CD4-positive, alpha-beta T cell (primary cell): ENCODE measurements around the gene ABCA2. TPM values are rescaled to one million over a fixed set of nuclear protein-coding genes. Genes with fewer than 3 reads are reported as not detected.

Experiments
- ATAC-seq: fragments of 200-7000 bp; cut with Tn5 transposase; one replicate; pipeline ENCODE4 v1.10.0; 2022; ENCODE audit warnings: mild to moderate bottlenecking; ENCODE audit not compliant: poor library complexity
- CTCF ChIA-PET: fragments of 350-600 bp; sonication (Branson Sonifier 250); formaldehyde crosslinking; loops from one replicate; lab custom pipeline; 2021; ENCODE audit warnings: antibody characterized with exemption, inconsistent platforms; lab: Charles Lee
- POLR2A ChIA-PET: fragments of 350-600 bp; sonication (Branson Sonifier 250); formaldehyde crosslinking; loops from one replicate; lab custom pipeline; 2021; ENCODE audit warnings: antibody characterized with exemption, inconsistent platforms; lab: Charles Lee
- DNase-seq, 14 experiments: peaks; one replicate each; pipeline ENCODE4 v3.0.0-alpha.2; 2013 to 2020; ENCODE audit warnings: mixed read lengths in 2 of 14
- H3K27ac ChIP-seq, 2 donors: one replicate each; pipeline versions ENCODE4 v1.5.1 to v1.7.0; 2013; ENCODE audit warnings: low read length in 2 of 2, low read depth in 1 of 2, mild to moderate bottlenecking in 1 of 2
- H3K27me3 ChIP-seq, 2 experiments: 1 replicate in 1 of 2; 2 replicates in 1 of 2; pipeline versions ENCODE4 v1.6.1 to v1.7.0; 2013; ENCODE audit warnings: low read length in 2 of 2, control low read depth in 1 of 2, mild to moderate bottlenecking in 1 of 2, moderate library complexity in 1 of 2; ENCODE audit not compliant: insufficient read depth in 2 of 2, control insufficient read depth in 1 of 2
- H3K36me3 ChIP-seq: one replicate; pipeline ENCODE4 v1.6.1; 2013; ENCODE audit warnings: low read length, control low read depth; ENCODE audit not compliant: insufficient read depth
- H3K4me1 ChIP-seq: one replicate; pipeline ENCODE4 v1.6.1; 2013; ENCODE audit warnings: low read length, control low read depth; ENCODE audit not compliant: insufficient read depth
- H3K4me3 ChIP-seq: one replicate; pipeline ENCODE4 v1.5.1; 2013; ENCODE audit warnings: mild to moderate bottlenecking, low read length, moderate library complexity
- H3K9me3 ChIP-seq, 2 experiments: 1 replicate in 1 of 2; 2 replicates in 1 of 2; pipeline versions ENCODE4 v1.6.1 to v1.7.0; 2013; ENCODE audit warnings: low read length in 2 of 2, mild to moderate bottlenecking in 2 of 2, control low read depth in 1 of 2, moderate library complexity in 1 of 2; ENCODE audit not compliant: control insufficient read depth in 1 of 2, insufficient read depth in 1 of 2
- H3K27ac Mint-ChIP-seq: one replicate; pipeline ENCODE4 v1.8.0; 2020; ENCODE audit warnings: mixed read lengths
- H3K27me3 Mint-ChIP-seq: one replicate; pipeline ENCODE4 v1.8.0; 2021; ENCODE audit warnings: mixed read lengths
- H3K36me3 Mint-ChIP-seq: one replicate; pipeline ENCODE4 v1.8.0; 2021; ENCODE audit warnings: low read depth, mixed read lengths
- H3K4me1 Mint-ChIP-seq: one replicate; pipeline ENCODE4 v1.8.0; 2021; ENCODE audit warnings: low read depth, mixed read lengths
- H3K4me3 Mint-ChIP-seq: one replicate; pipeline ENCODE4 v1.8.0; 2020; ENCODE audit warnings: mild to moderate bottlenecking, mixed read lengths
- H3K9me3 Mint-ChIP-seq: one replicate; pipeline ENCODE4 v1.8.0; 2020; ENCODE audit warnings: mixed read lengths
- intact Hi-C, 2 experiments: fragments of 100-400 bp; cut with DNase I in 1 of 2; cut with micrococcal nuclease in 1 of 2; formaldehyde crosslinking; loops; one replicate each; pipeline versions ENCODE4 v1.15.1 to v1.9.0; 2023 to 2025; cut with DNase I, micrococcal nuclease
- total RNA-seq, 174 experiments: library from RNA in 2 of 174; stranded (reverse) in 2 of 174; gene quantifications; one replicate each; pipeline ENCODE4 v1.2.3 and lab custom pipeline; 2021 to 2026
- TF ChIP-seq, protein P1 (sequence below): fragments of 200-600 bp; IDR thresholded peaks from one replicate; pipeline ENCODE4 v1.8.0; 2022; ENCODE audit warnings: antibody characterized with exemption, mild to moderate bottlenecking

ABCA2 gene
- total RNA-seq, 2 experiments from 2014 or later, result 80.1 to 86.8 TPM

GRCh38 chr9:137030006-137030405 lies 2.0 kb upstream of the ABCA2 start:
- H3K4me1 ChIP-seq, result peaks cover 86% of the 10 kb centered on the region
- no peak for ATAC-seq
- no peaks in the 10 kb centered on the region for H3K27me3 Mint-ChIP-seq
- CTCF ChIA-PET, result interaction anchor here (0.5 to 3.0 kb wide), 20 partner anchors 9 to 272 kb away, joined by 3 to 23 read pairs (median 5); partner anchors contain the start of genes AJM1, CLIC3, FBXW5 and LCN8
- H3K9me3 Mint-ChIP-seq, result no peaks in the 10 kb centered on the region
- peak overlapping the region in 1 of 2 donors; percentile 41 for H3K27ac ChIP-seq
- no peaks in the 10 kb centered on the region for H3K27me3 ChIP-seq
- no peaks in the 10 kb centered on the region for H3K36me3 Mint-ChIP-seq
- H3K36me3 ChIP-seq, result no peaks in the 10 kb centered on the region
- POLR2A ChIA-PET, result interaction anchor here (0.6 to 2.4 kb wide), 5 partner anchors 38 to 302 kb away, joined by 3 to 11 read pairs (median 6); partner anchors contain the start of genes MAN1B1, PAXX and TRAF2
- DNase-seq, result no peak
- H3K9me3 ChIP-seq, result no peaks in the 10 kb centered on the region
- TF ChIP-seq, protein P1, sequence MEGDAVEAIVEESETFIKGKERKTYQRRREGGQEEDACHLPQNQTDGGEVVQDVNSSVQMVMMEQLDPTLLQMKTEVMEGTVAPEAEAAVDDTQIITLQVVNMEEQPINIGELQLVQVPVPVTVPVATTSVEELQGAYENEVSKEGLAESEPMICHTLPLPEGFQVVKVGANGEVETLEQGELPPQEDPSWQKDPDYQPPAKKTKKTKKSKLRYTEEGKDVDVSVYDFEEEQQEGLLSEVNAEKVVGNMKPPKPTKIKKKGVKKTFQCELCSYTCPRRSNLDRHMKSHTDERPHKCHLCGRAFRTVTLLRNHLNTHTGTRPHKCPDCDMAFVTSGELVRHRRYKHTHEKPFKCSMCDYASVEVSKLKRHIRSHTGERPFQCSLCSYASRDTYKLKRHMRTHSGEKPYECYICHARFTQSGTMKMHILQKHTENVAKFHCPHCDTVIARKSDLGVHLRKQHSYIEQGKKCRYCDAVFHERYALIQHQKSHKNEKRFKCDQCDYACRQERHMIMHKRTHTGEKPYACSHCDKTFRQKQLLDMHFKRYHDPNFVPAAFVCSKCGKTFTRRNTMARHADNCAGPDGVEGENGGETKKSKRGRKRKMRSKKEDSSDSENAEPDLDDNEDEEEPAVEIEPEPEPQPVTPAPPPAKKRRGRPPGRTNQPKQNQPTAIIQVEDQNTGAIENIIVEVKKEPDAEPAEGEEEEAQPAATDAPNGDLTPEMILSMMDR, result no peak
- no peak overlapping the region for H3K27ac Mint-ChIP-seq
- peak overlapping the region; percentile 68 for H3K4me3 ChIP-seq
- intact Hi-C loops, result no loop called here
- H3K4me1 Mint-ChIP-seq, result peaks cover 51% of the 10 kb centered on the region
- peak overlapping the region; percentile 90 for H3K4me3 Mint-ChIP-seq

DNA sequence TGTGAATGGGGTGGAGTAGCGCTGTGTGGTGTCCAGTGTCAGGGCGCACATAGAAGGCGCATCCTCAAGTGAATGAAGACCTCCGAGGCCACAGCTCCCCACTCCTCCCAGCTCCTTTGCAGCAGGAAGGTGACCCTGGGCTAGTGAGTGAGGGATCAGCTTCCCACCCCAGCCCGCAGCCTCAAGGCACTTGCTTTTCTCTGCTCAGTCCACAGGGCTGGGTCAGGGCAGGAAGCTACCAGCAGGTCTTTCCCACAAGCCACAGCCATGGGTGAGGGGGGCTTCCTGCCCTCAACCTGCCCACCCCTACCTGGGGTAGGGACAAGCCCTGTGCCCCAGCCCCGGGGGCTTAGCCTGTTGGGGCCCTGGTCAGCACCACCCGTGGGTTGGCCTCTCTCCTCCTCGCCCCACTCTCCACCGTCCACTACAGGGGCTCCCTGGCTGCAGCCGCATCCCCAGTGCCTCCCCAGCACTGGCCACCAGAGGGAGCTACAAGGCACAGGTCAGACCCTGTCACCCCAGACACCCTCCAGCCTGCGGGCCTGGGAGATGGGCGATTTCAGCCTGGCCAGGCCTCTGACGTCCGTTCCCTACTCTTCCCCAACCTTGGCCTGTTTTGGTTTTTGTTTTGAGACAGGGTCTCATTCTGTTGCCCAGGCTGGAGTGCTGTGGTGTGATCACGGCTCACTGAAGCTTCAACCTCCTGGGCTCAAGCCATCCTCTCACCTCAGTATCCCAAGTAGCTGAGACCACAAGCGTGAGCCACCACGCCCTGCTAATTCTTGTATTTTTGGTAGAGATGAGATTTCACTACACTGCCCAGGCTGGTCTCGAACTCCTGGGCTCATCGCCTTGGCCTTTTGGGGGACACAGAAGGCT lies 1.3 kb upstream of the ABCA2 start:
- H3K27me3 ChIP-seq, result no peaks in the 10 kb centered on the region
- H3K27ac ChIP-seq, result peak overlapping the region in 1 of 2 donors; percentile 7
- DNase-seq, result peak; percentile 49 to 82 (median 64)
- intact Hi-C loops, result loop anchor here in 1 of 2 experiments (2.0 to 5.0 kb wide), 3 partner anchors 36 to 142 kb away; partner anchors contain the start of gene TRAF2
- no peaks in the 10 kb centered on the region for H3K9me3 ChIP-seq
- Mint-ChIP-seq H3K9me3 (no peaks in the 10 kb centered on the region), H3K4me1 (peaks cover 44% of the 10 kb centered on the region), H3K27me3 (no peaks in the 10 kb centered on the region), H3K4me3 (peak overlapping the region; percentile 90), H3K36me3 (no peaks in the 10 kb centered on the region), H3K27ac (peak overlapping the region; percentile 55)
- H3K4me3 ChIP-seq, result peak overlapping the region; percentile 68
- ChIA-PET CTCF (interaction anchor here (0.5 to 3.0 kb wide), 27 partner anchors 10 to 271 kb away, joined by 3 to 23 read pairs (median 4); partner anchors contain the start of genes AJM1, CLIC3, FBXW5 and LCN8), POLR2A (interaction anchor here (0.6 to 2.4 kb wide), 8 partner anchors 33 to 301 kb away, joined by 3 to 11 read pairs (median 4); partner anchors contain the start of genes CLIC3, FBXW5, MAN1B1 and PAXX)
- H3K36me3 ChIP-seq, result no peaks in the 10 kb centered on the region
- peak; percentile 27 for ATAC-seq
- H3K4me1 ChIP-seq, result peaks cover 82% of the 10 kb centered on the region
- TF ChIP-seq, protein P1, result peak; percentile 67

GRCh38 chr9:137028263-137029057 lies 423 bp upstream of the ABCA2 start:
- no peaks in the 10 kb centered on the region for H3K9me3 ChIP-seq
- no peaks in the 10 kb centered on the region for H3K9me3 Mint-ChIP-seq
- no peak overlapping the region for H3K27ac ChIP-seq
- intact Hi-C loops, result loop anchor here in 1 of 2 experiments (1.0 to 5.0 kb wide), 4 partner anchors 36 to 141 kb away; partner anchors contain the start of genes FBXW5 and TRAF2
- no peaks in the 10 kb centered on the region for H3K27me3 ChIP-seq
- peak overlapping the region; percentile 68 for H3K4me3 ChIP-seq
- ChIA-PET POLR2A (interaction anchor here (0.6 to 2.4 kb wide), 7 partner anchors 32 to 300 kb away, joined by 3 to 11 read pairs (median 5); partner anchors contain the start of genes CLIC3, FBXW5, PAXX and TRAF2), CTCF (interaction anchor here (0.7 to 3.0 kb wide), 23 partner anchors 11 to 270 kb away, joined by 3 to 23 read pairs (median 4); partner anchors contain the start of genes AJM1, CLIC3, FBXW5 and LCN8)
- peaks cover 39% of the 10 kb centered on the region for H3K4me1 Mint-ChIP-seq
- H3K4me3 Mint-ChIP-seq, result peak overlapping the region; percentile 85
- H3K36me3 Mint-ChIP-seq, result no peaks in the 10 kb centered on the region
- H3K36me3 ChIP-seq, result no peaks in the 10 kb centered on the region
- TF ChIP-seq, protein P1, result no peak
- H3K27ac Mint-ChIP-seq, result peak overlapping the region; percentile 55
- ATAC-seq (peak; percentile 62), DNase-seq (peak in 13 of 14 experiments; percentile 44 to 92 (median 65))
- peaks cover 80% of the 10 kb centered on the region for H3K4me1 ChIP-seq
- no peaks in the 10 kb centered on the region for H3K27me3 Mint-ChIP-seq
